NCI-H1092 (cell line): ENCODE results near the gene HBP1.
"Not testable (repeated sequence)": the region's sequence is repeated elsewhere in the genome, so short reads cannot be mapped to it uniquely, and the experiment has no call there.

Experiments
- DNase-seq: peaks from one replicate; lab custom pipeline; 2025; lab: John Stamatoyannopoulos, UW

The HBP1 gene

DNA sequence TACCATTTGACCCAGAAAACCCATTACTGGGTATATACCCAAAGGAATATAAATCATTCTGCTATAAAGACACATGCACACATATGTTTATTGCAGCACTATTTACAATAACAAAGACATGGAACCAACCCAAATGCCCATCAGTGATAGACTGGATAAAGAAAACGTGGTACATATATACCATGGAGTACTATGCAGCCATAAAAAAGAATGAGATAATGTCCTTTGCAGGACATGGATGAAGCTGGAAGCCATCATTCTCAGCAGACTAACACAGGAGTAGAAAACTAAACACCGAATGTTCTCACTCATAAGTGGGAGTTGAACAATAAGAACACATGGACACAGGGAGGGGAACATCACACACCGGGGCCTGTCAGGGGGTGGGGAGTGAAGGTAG lies 13.1 kb upstream of the HBP1 start:
- DNase-seq = not testable (repeated sequence)

DNA sequence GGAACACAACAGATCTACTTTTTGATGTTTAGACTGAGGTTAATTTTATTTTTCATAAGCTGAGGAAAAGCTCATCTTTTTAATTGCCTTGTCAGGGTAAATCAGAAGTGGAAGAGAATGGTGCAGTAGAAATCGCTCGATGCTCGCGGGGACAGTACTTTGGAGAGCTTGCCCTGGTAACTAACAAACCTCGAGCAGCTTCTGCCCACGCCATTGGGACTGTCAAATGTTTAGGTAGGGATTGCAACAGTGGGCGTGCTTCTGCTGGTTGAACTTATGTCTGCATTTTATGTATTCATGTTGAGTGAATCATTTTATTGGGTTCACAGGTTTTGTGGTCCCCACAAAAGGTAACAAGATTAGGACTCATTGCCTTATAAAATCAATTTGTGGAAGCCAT lies 11.7 kb upstream of the HBP1 start:
- DNase-seq = no peak

GRCh38 chr7:107158028-107158427 lies 10.8 kb upstream of the HBP1 start:
- no peak for DNase-seq

DNA sequence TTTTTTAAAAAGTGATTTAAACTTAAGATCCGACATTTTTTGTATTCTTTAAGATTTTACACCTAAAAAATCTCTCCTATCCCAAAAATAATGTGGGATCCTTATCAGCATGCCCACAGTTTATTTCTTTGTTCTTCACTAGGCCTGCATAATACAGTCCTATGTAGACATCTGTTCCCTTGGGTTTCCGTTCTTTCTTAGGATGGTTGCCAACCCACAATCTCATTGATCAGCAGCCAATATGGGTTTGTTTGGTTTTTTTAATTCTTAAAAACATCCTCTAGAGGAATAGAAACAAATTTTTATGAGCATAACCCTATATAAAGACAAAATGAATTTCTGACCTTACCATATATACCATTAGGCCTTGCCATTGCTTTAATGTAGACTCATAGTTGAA lies 8.4 kb upstream of the HBP1 start:
- DNase-seq = no peak

GRCh38 chr7:107161415-107161814 lies 7.4 kb upstream of the HBP1 start:
- no peak for DNase-seq

DNA sequence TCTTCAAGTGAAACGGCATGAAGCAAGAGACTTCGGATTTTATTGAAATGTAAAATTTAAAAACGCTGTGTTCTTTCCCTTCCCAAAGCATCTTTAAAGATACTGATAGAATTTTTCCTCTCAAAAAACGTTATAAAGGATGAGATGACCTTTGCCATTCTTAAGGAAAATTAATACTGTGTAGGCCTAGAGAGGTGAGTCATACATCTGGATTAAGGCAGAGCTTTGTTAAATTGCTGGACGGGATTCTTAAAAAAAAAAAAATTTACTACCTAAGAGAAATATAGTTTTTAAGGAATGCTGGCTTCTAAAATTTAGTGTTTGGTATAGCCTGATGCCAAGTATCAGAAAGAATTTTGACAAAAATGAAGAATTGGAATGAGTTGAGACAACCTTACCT lies 6.3 kb upstream of the HBP1 start:
- DNase-seq = no peak

DNA sequence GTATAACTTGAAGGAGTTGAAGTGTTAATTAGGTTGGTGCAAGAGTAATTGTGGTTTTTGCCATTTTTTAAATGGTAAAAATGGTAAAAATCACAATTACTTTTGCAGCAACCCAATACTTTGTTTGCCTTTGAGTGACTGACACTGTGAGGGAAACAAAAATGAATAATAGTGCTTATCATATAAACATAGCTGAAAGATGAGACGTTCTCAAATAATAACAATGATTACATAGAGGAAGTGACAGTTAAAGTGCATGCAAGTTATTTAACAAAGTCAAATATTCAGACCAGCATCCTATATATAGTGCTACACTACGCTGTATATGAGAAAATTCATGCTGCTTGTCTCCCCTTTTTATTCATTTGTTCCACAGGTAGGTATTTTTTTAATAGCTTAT lies 4.7 kb upstream of the HBP1 start:
- DNase-seq = no peak

DNA sequence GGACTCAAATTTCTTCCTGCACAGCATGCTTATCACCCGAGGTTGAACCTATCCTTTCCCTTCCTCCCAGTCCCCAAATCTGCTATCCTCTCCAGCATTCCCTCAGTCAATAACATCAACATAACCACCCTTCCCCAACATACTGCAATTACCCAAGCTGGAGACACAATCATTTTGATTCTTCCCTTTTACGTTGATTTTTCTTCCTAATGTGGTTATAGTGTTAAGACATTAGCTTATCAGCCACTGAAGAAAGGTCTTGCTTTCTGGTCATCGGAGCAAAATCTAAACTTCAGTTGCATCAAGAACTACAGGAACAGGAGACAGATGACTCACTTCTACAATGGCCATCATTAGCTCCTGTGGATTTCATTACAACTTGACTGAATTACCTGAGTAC lies 3.5 kb upstream of the HBP1 start:
- DNase-seq = no peak

DNA sequence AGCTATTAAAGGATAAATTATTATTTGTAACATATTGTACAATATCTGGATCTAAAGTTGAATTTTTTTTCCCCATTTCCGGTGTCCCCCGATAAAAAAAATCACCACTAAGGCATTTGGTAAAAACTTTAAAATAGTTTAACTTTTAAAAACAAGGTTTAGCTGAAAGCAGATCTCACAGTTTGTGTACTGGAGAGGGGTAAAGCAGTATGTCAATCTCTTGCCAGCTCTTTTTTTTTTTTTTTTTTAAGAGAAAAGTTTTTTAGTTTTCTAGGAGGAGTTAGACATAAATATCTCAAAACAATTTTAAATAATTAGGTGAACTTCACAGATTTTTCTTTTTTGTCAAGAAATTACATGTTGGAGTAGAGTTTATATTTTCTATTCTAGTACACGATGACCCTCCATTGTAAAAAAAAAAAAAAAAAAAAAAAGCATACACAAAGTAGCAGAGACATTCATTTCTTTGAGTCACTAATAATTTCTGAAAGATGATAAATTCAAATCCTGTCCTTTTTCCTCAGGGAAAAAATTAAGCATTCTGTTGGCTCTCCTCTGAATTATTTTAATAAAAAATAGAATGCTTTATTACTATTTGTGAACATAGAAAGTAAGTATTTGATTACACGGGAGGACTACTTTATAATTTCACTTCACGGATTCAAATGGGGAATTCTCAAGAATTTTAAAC lies 1.9 kb upstream of the HBP1 start:
- DNase-seq = no peak

GRCh38 chr7:107167483-107168232 lies 1.1 kb upstream of the HBP1 start:
- DNase-seq = peak; percentile 51

DNA sequence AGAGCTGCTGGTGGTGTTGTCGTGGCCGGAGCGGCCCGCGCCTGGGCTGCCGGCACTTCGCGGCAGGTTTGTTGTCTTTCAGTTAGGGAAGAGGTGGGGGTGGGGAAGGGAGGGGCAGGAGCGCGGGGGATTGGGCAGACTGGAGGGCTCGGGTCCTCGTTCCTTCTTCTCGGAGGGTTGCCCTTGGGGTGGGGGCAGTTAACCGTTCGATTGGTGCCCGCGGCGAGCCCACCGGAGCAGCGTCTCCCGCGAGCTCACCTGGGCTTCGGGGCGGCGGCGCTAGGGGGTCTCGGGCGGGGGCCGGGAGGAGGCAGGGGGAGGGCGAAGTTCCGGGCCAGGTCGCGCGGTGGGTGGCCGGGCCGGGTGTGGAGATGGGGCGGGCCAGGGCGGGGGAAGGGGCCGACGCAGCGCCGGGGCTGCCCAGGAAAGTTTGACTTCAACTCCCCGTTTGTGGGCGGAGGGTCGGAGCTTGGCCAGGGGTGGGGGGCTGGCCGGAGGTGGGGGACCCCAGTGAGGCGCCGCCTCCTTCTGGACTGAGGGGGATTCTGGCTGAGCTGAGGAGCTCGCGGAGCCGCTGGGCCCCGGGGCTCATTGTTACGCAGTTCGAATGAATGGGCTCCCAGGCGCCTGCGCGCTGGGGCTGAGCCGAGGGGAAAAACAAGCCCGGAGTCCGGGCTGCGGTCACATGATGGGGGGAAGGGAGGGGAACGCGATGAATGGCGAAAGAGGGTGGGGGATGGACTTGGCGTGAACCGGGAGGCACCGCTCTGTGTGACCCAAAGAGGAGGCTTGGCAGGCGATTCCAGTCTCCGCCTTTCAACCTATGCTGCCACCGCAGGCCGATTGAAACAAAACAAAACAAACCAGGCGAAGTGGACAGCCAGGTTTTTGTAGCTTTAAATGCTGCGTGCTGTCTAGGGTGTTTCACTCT lies 582 bp downstream of the HBP1 start:
- DNase-seq = peak; percentile 96

DNA sequence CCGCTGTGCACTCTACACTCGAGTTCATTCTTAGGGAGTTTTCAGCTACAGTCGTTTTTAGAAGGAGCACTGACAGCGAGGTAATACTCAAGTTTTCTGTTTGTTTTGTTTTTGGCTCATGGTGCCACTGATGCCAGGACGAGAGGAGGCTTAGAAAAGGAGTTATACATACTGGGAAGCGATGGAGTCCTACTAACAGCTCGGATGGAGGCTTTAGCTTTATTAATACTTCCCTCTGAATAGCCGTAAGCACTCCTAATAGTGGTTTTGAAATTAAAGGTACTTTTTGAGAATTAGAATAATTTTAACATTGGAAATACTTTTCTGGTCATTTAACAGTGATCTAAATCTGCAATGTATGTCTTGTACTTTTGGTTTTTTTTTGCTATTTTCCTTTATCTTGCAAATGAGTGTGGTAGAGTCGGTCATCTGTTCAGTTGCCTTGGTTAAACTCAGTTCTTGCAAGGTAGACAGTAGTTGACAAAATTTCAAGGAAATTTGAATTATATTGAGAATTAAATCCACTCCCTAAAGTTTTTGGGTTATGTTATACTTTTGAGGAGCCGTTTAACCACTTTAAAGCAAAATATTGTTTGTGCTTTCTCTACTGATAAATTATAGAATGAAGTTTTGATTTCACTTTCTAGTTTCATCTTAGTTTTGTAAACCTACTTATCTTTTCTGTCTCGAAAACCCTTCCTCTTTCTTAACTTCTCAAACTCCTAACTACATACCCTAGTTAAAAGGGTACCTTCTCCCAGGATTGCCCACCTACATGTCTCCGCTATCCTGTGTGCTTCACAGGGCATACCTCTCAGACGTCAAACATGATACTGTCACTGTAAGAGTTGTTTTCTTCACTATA lies 1.5 kb downstream of the HBP1 start:
- no peak for DNase-seq

- no peak for DNase-seq
Observed at GRCh38 chr7:107171496-107171895, 2.7 kb downstream of the HBP1 start.

DNA sequence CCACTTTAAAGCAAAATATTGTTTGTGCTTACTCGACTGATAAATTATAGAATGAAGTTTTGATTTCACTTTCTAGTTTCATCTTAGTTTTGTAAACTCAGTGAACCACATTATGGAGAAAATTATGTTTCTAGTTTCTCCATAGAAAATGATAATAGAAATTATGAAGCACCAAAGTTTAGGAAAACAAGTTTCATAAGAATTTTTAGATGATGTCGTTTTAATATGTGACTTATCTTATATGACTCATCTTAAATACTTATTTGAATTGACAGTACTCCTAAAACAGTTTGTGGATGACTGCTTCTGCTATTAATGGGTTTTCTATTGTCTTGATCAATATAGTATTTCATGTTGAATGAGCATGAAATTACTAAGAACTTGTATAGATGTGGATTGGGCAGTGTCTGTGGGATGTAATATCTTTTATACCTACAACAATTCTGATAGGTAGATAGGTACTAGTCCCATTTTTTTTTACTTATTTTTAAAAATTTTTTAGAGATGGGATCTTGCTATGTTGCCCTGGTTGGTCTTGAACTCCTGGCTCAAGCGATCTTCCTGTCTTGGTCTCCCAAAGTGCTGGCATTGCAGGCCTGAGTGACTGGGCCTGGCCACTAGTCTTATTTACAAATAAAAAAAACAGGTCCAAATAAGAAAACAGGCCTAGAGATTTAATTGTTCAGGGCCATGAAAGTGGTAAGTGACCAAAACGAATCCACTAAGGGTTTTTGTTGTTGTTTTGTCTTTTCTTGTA lies 3.7 kb downstream of the HBP1 start:
- no peak for DNase-seq

- DNase-seq = no peak
Observed at GRCh38 chr7:107173191-107173590, 4.4 kb downstream of the HBP1 start.

DNA sequence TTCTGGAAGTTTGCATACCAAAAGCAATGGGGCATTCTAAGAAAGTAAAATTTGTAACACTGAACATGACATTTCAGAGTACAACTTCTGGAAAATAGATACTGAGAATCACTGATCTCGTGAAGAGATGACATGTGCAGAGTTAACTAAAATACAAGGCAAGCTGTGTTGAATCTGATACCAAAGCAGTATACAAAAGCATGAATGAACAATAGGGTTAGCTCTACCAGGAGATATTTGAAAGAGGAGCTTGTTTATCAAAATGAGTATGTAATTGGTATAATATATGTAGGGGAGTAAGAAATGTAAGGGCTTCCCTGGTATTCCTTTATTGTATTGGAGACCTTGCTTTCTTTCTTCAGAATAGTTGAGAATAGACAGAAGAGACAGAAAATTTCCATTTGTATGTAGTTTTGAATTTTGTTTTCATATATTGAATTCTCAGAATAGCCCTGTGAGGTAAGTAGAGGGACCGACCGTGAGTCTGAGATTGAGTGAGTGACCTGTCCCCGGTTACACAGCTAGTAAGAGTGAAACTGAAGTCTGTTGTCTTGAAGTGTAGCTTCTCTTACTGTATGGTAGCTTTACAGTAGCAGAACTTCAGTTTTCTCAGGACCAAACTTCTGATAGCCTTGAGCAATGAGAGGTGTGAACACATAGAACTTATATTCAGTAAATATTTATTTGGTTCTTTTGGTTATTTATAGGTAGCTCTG lies 5.0 kb downstream of the HBP1 start:
- DNase-seq = no peak

- no peak for DNase-seq
Observed at GRCh38 chr7:107179326-107180164, 10.7 kb downstream of the HBP1 start.

GRCh38 chr7:107180378-107180777 lies 11.6 kb downstream of the HBP1 start:
- DNase-seq = no peak

DNA sequence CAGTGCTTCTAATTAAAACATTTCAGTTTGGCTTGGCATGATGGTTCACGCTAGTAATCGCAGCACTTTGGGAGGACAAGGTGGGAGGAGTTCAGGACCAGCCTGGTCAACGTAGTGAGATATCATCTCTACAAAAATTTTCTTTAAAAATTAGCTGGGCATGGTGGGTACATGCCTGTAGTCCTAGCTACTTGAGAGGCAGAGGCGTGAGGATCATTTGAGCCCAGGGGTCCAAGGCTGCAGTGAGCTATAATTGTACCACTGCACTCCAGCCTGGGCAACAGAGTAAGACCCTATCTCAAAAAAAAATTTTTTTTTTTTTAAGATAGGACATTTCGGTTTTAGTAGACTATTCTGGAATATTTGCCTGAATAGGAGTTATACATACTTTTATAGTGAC lies 12.4 kb downstream of the HBP1 start:
- no peak for DNase-seq
